ENCODE results near the gene LTO1. TPM values are rescaled to one million over a fixed set of nuclear protein-coding genes. Genes with fewer than 3 reads are reported as not detected.

Gene LTO1
- total RNA-seq, 2 donors from 2014 or later = 13.0 to 26.7 TPM

DNA sequence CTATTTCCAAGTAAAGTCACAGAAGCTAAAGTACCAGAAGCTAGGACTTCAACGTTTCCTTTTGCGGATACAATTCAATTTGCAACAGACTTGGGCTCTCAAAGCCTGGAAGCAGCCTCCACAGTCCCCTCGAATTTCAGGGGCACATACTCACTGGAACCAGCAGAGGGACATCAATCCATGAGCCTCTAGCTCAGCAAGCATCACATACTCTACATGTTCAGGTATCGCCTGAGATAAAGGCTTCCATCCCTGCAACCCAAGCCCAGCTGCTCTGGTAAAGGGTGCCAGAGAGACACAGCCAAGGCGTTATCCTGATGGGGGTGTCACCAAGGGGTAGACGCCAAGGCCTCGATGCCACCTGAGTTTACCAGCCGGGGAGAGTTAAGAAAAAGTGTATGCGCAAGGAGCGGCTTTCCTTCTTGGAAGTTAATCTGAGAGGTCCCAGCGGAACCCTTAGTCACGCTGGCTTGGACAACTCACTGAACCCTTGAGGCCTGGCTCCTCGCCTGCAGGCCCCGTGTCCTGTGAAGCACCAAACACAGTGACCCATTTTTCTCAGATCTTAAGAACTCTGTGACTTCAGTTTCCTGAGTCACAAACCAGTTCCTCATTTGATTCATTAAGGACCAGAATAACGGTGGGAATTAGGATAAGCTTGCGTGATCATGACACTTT is 13.0 kb downstream of the LTO1 start:
- no peak overlapping the region for H3K27ac ChIP-seq
- ATAC-seq (no peak), DNase-seq (peak in 2 of 4 donors; percentile 18 to 27)
- peaks cover 0 to 10% of the 10 kb centered on the region in 2 donors for H3K36me3 ChIP-seq (replicated peaks in 1 of 2; ENCODE audit: insufficient read depth in 1 of 2, low read depth in 2 of 2)
- no peaks in the 10 kb centered on the region for H3K27me3 ChIP-seq
- TF ChIP-seq, protein P1, sequence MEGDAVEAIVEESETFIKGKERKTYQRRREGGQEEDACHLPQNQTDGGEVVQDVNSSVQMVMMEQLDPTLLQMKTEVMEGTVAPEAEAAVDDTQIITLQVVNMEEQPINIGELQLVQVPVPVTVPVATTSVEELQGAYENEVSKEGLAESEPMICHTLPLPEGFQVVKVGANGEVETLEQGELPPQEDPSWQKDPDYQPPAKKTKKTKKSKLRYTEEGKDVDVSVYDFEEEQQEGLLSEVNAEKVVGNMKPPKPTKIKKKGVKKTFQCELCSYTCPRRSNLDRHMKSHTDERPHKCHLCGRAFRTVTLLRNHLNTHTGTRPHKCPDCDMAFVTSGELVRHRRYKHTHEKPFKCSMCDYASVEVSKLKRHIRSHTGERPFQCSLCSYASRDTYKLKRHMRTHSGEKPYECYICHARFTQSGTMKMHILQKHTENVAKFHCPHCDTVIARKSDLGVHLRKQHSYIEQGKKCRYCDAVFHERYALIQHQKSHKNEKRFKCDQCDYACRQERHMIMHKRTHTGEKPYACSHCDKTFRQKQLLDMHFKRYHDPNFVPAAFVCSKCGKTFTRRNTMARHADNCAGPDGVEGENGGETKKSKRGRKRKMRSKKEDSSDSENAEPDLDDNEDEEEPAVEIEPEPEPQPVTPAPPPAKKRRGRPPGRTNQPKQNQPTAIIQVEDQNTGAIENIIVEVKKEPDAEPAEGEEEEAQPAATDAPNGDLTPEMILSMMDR (IDR thresholded peaks at IDR 0.05) = no peak
- no peak for TF ChIP-seq POLR2A (IDR thresholded peaks at IDR 0.05)
- H3K9me3 ChIP-seq = no peaks in the 10 kb centered on the region
- 80 to 89% methylated on average over 16 of the region's 16 CpGs for WGBS, 2 donors
- intact Hi-C loops (cut with DNase I) = no loop called here
- H3K4me1 ChIP-seq = no peaks in the 10 kb centered on the region
- H3K4me3 ChIP-seq = no peak overlapping the region

DNA sequence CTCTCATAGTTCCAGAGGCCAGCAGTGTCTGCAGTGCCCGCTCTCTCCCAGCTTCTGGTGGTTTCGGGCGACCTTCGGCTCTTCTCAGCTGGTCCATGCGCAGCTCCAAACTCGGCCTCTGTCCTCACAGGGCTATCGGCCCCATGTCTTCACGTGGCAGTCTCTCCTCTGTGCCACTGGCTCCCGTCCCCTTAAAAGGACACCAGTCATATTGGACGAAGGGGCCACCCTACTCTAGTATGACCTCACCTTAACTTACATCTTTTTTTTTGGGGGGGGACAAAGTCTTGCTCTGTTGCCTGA is 13.8 kb downstream of the LTO1 start:
- intact Hi-C loops (cut with DNase I) = no loop called here
- no peaks in the 10 kb centered on the region for H3K9me3 ChIP-seq
- no peak overlapping the region for H3K27ac ChIP-seq
- H3K4me3 ChIP-seq = no peak overlapping the region
- TF ChIP-seq, protein P1 (IDR thresholded peaks at IDR 0.05) = no peak
- TF ChIP-seq POLR2A (IDR thresholded peaks at IDR 0.05) = no peak
- DNase-seq = no peak
- H3K4me1 ChIP-seq = no peaks in the 10 kb centered on the region
- peaks cover 0 to 5% of the 10 kb centered on the region in 2 donors for H3K36me3 ChIP-seq (replicated peaks in 1 of 2; ENCODE audit: insufficient read depth in 1 of 2, low read depth in 2 of 2)
- WGBS, 2 donors = 80 to 82% methylated on average over 10 of the region's 10 CpGs
- H3K27me3 ChIP-seq = no peaks in the 10 kb centered on the region
- no peak for ATAC-seq

DNA sequence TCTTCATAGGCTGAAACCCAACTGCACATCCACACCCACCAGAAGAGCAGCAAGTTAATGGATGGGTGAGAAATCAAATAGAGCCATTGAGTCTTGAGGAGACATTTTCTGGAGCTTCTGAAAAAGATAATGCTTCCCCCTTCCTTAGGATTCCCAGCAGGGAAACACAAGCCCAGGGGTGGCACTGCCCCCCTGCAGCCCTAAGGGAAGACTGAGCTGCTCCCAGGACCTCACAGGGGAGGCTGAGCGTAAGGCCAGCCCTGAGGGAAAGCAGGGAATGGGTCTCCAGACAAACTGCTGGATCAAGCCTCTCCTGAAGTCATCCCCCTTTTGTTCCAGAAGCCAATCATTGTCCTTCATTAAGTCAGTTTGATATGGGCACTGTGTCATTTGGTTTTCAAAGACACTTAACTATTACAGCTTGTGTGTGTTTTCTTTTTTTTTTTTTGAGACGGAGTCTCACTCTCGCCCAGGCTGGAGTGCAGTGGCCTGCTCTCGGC is 15.1 kb downstream of the LTO1 start:
- 94 to 98% methylated on average over 4 of the region's 4 CpGs for WGBS, 2 donors
- no peak for DNase-seq
- H3K27me3 ChIP-seq = no peaks in the 10 kb centered on the region
- H3K4me1 ChIP-seq = peaks cover 3% of the 10 kb centered on the region
- no peaks in the 10 kb centered on the region for H3K9me3 ChIP-seq
- peaks cover 0 to 5% of the 10 kb centered on the region in 2 donors for H3K36me3 ChIP-seq (replicated peaks in 1 of 2; ENCODE audit: insufficient read depth in 1 of 2, low read depth in 2 of 2)
- ATAC-seq = no peak
- no peak overlapping the region for H3K4me3 ChIP-seq
- intact Hi-C loops (cut with DNase I) = no loop called here
- no peak overlapping the region for H3K27ac ChIP-seq
- TF ChIP-seq, protein P1 (IDR thresholded peaks at IDR 0.05) = no peak
- no peak for TF ChIP-seq POLR2A (IDR thresholded peaks at IDR 0.05)

DNA sequence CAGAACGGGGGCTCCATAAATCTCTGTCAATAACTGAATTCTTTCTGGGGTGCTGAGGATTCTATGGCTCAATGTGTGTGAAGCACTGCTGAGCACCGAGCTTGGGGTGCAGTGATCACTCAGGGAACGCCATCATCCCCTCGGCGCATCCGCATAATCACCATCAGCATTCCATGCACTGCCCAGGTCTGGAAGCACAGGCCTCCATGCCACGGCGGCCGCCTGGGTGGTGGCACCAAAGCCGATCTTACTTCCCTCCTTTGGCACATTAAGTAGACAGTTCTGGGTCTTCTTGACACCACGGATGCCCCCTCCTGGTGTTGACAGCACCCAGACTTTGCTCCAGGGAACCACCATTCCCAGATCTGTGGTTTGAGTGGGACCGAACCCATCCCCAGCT is 15.6 kb downstream of the LTO1 start:
- 87 to 93% methylated on average over 10 to 12 of the region's 12 CpGs for WGBS, 2 donors
- H3K4me3 ChIP-seq = no peak overlapping the region
- intact Hi-C loops (cut with DNase I) = no loop called here
- TF ChIP-seq POLR2A (IDR thresholded peaks at IDR 0.05) = no peak
- TF ChIP-seq, protein P1 (IDR thresholded peaks at IDR 0.05) = no peak
- no peaks in the 10 kb centered on the region for H3K27me3 ChIP-seq
- no peaks in the 10 kb centered on the region for H3K9me3 ChIP-seq
- no peak overlapping the region for H3K27ac ChIP-seq
- ATAC-seq (no peak), DNase-seq (no peak)
- H3K4me1 ChIP-seq = peaks cover 7% of the 10 kb centered on the region
- peaks cover 0 to under 1% of the 10 kb centered on the region in 2 donors for H3K36me3 ChIP-seq (replicated peaks in 1 of 2; ENCODE audit: insufficient read depth in 1 of 2, low read depth in 2 of 2)

Measured in body of pancreas (tissue), 4 donors.